ENCODE results near the gene SLC25A41. TPM values are rescaled to one million over a fixed set of nuclear protein-coding genes. Genes with fewer than 3 reads are reported as not detected.

Gene SLC25A41
- polyA plus RNA-seq, 3 donors, result not detected

- intact Hi-C loops (cut with micrococcal nuclease), result no loop called here
- H3K27me3 Mint-ChIP-seq (ENCODE audit: low read depth in 3 of 3), result peaks cover 0 to 2% (median 1%) of the 10 kb centered on the region in 3 donors
Observed at GRCh38 chr19:6413291-6413690, 20.3 kb downstream of the SLC25A41 start.

DNA sequence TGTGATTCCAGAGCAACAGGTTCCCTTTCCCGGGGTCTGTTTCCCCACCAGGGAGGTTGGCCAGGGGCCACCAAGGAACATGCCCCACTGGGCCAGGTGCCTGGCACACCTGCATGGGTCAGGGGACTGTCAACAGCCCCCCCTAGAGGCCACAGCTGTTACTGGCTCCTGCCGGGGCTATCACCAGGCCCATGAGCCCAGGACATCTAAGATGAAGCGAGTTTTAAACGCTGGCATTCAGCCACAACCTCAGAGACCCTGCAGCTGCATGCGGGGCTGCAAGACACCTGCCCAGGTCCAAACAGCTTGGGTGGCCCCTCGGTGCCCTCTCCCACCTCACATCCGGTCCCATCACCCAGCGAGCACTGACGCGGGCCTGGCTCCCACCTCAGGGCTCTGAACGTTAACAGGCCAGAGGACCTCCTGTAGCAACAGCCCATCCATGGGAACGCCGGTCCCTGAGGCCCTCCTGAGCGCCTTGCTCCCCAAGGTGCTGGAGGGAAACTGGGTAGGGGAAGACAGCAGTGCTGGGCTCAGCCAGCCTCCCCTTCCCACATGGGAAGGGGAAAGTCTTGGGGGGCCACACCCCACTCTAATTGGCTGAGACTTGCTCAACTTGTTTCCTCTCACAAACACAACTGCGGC lies 21.0 kb downstream of the SLC25A41 start:
- Histone ChIP-seq H4K20me1 (ENCODE audit: insufficient read depth, low read length) (peaks cover 4% of the 10 kb centered on the region), H3K27me3 (ENCODE audit: control insufficient read depth in 2 of 2, insufficient read depth in 2 of 2, low read length in 2 of 2) (no peaks in the 10 kb centered on the region), H3K4me1 (ENCODE audit: control insufficient read depth in 1 of 2, insufficient read depth in 2 of 2, low read length in 2 of 2) (no peaks in the 10 kb centered on the region), H3K9ac (ENCODE audit: insufficient read depth, low read length, poor library complexity, severe bottlenecking) (no peak overlapping the region), H3K27ac (ENCODE audit: low read depth in 1 of 2, low read length in 2 of 2) (no peak overlapping the region), H3K36me3 (replicated peaks in 1 of 2; ENCODE audit: control insufficient read depth in 1 of 2, insufficient read depth in 2 of 2, low read length in 2 of 2) (peaks cover 37 to 41% of the 10 kb centered on the region in 2 donors), H2AFZ (ENCODE audit: insufficient read depth, low read depth, low read length, poor library complexity, severe bottlenecking) (no peak overlapping the region), H3K4me2 (replicated peaks; ENCODE audit: extremely low read depth, low read length, poor library complexity, severe bottlenecking) (no peak overlapping the region), H3K79me2 (ENCODE audit: insufficient read depth, low read length) (no peaks in the 10 kb centered on the region), H3K4me3 (replicated peaks in 1 of 3; ENCODE audit: low read depth in 2 of 3, low read length in 3 of 3) (no peak overlapping the region), H3K9me3 (replicated peaks in 1 of 2; ENCODE audit: control insufficient read depth in 1 of 2, insufficient read depth in 1 of 2, low read length in 2 of 2) (no peaks in the 10 kb centered on the region)
- WGBS (ENCODE audit: insufficient coverage), result 71% methylated on average over 8 of the region's 15 CpGs
- DNase-seq, result no peak
- no peaks in the 10 kb centered on the region for H3K4me1 Mint-ChIP-seq
- intact Hi-C loops (cut with micrococcal nuclease), result no loop called here
- H3K4me3 Mint-ChIP-seq, result no peak overlapping the region
- H3K9me3 Mint-ChIP-seq, result peaks cover 0 to 3% (median 0%) of the 10 kb centered on the region in 7 donors
- peaks cover 0 to 2% (median 1%) of the 10 kb centered on the region in 3 donors for H3K27me3 Mint-ChIP-seq (ENCODE audit: low read depth in 3 of 3)
- no peak overlapping the region for H3K27ac Mint-ChIP-seq
- peaks cover 39 to 45% of the 10 kb centered on the region in 2 donors for H3K36me3 Mint-ChIP-seq
- TF ChIP-seq CTCF (IDR thresholded peaks at IDR 0.05), result peak; percentile 64

More at GRCh38 chr19:6413291-6413690, 20.3 kb downstream of the SLC25A41 start:
- H3K9ac ChIP-seq (ENCODE audit: insufficient read depth, low read length, poor library complexity, severe bottlenecking), result no peak overlapping the region
- no CpG with 5 or more reads among the region's 10 CpGs for WGBS (ENCODE audit: insufficient coverage)
- Mint-ChIP-seq H3K9me3 (peaks cover 0 to 3% (median 0%) of the 10 kb centered on the region in 7 donors), H3K4me1 (no peaks in the 10 kb centered on the region), H3K27ac (peak overlapping the region in 1 of 7 donors; percentile 13), H3K4me3 (no peak overlapping the region), H3K36me3 (peaks cover 45 to 53% of the 10 kb centered on the region in 2 donors)
- no peaks in the 10 kb centered on the region for H3K9me3 ChIP-seq (replicated peaks in 1 of 2; ENCODE audit: control insufficient read depth in 1 of 2, insufficient read depth in 1 of 2, low read length in 2 of 2)
- DNase-seq, result no peak
- H3K79me2 ChIP-seq (ENCODE audit: insufficient read depth, low read length), result peaks cover 3% of the 10 kb centered on the region
- H3K4me2 ChIP-seq (replicated peaks; ENCODE audit: extremely low read depth, low read length, poor library complexity, severe bottlenecking), result no peak overlapping the region
- no peaks in the 10 kb centered on the region for H3K4me1 ChIP-seq (ENCODE audit: control insufficient read depth in 1 of 2, insufficient read depth in 2 of 2, low read length in 2 of 2)
- peaks cover 6% of the 10 kb centered on the region for H4K20me1 ChIP-seq (ENCODE audit: insufficient read depth, low read length)
- H3K36me3 ChIP-seq (replicated peaks in 1 of 2; ENCODE audit: control insufficient read depth in 1 of 2, insufficient read depth in 2 of 2, low read length in 2 of 2), result peaks cover 45 to 48% of the 10 kb centered on the region in 2 donors
- no peak overlapping the region for H3K27ac ChIP-seq (ENCODE audit: low read depth in 1 of 2, low read length in 2 of 2)
- H2AFZ ChIP-seq (ENCODE audit: insufficient read depth, low read depth, low read length, poor library complexity, severe bottlenecking), result no peak overlapping the region
- H3K27me3 ChIP-seq (ENCODE audit: control insufficient read depth in 2 of 2, insufficient read depth in 2 of 2, low read length in 2 of 2), result no peaks in the 10 kb centered on the region
- H3K4me3 ChIP-seq (replicated peaks in 1 of 3; ENCODE audit: low read depth in 2 of 3, low read length in 3 of 3), result no peak overlapping the region
- TF ChIP-seq CTCF (IDR thresholded peaks at IDR 0.05), result no peak

Data from CD14-positive monocyte (primary cell).